Natural killer cell (primary cell): ENCODE results near the gene PDLIM1. TPM values are rescaled to one million over a fixed set of nuclear protein-coding genes. Genes with fewer than 3 reads are reported as not detected.

ENCODE experiments used
- ATAC-seq, 3 donors: fragments of 150-1000 bp in 2 of 3; fragments of 200-7000 bp in 1 of 3; cut with Tn5 transposase; 1 replicate in 1 of 3; 2 replicates in 2 of 3; pipeline ENCODE4 v1.10.0; 2021; ENCODE audit warnings: mild to moderate bottlenecking in 2 of 3, moderate library complexity in 2 of 3
- DNase-seq, 2 donors: peaks; one replicate each; pipeline versions ENCODE4 v3.0.0 to v3.0.0-alpha.2; 2013 to 2021; ENCODE audit warnings: mixed read lengths in 1 of 2
- H3K27ac ChIP-seq: one replicate; pipeline ENCODE4 v1.5.1; 2013; ENCODE audit warnings: mild to moderate bottlenecking, low read length
- H3K27me3 ChIP-seq: one replicate; pipeline ENCODE4 v1.6.1; 2013; ENCODE audit warnings: low read length; ENCODE audit not compliant: control insufficient read depth, insufficient read depth
- H3K36me3 ChIP-seq: one replicate; pipeline ENCODE4 v1.6.1; 2013; ENCODE audit warnings: low read length; ENCODE audit not compliant: control insufficient read depth, insufficient read depth
- H3K4me1 ChIP-seq: one replicate; pipeline ENCODE4 v1.6.1; 2013; ENCODE audit warnings: low read length; ENCODE audit not compliant: control insufficient read depth, insufficient read depth
- H3K4me3 ChIP-seq: one replicate; pipeline ENCODE4 v1.5.1; 2013; ENCODE audit warnings: low read length
- H3K9me3 ChIP-seq: one replicate; pipeline ENCODE4 v1.6.1; 2013; ENCODE audit warnings: low read length; ENCODE audit not compliant: control insufficient read depth, insufficient read depth
- H3K27ac Mint-ChIP-seq, 2 donors: one replicate each; pipeline ENCODE4 v1.8.0; 2022; ENCODE audit warnings: mild to moderate bottlenecking in 2 of 2, mixed read lengths in 2 of 2, moderate library complexity in 1 of 2
- H3K27me3 Mint-ChIP-seq, 2 donors: one replicate each; pipeline ENCODE4 v1.8.0; 2022; ENCODE audit warnings: low read depth in 2 of 2, mixed read lengths in 2 of 2
- H3K36me3 Mint-ChIP-seq: one replicate; pipeline ENCODE4 v1.8.0; 2022; ENCODE audit warnings: mixed read lengths
- H3K4me1 Mint-ChIP-seq, 2 donors: one replicate each; pipeline ENCODE4 v1.8.0; 2022; ENCODE audit warnings: mixed read lengths in 2 of 2
- H3K4me3 Mint-ChIP-seq: one replicate; pipeline ENCODE4 v1.8.0; 2022; ENCODE audit warnings: mild to moderate bottlenecking, moderate library complexity, mixed read lengths
- H3K9me3 Mint-ChIP-seq, 2 donors: one replicate each; pipeline ENCODE4 v1.8.0; 2022; ENCODE audit warnings: mixed read lengths in 2 of 2
- CTCF ChIP-seq: fragments of 200-600 bp; IDR thresholded peaks from one replicate; pipeline ENCODE4 v1.8.0; 2022; ENCODE audit warnings: antibody characterized with exemption
- WGBS: methylation state at CpG from one replicate; pipeline ENCODE4 v1.1.7; 2013; ENCODE audit warnings: missing lambda C conversion rate; ENCODE audit not compliant: insufficient coverage; 5-methylcytosine and 5-hydroxymethylcytosine counted together
- intact Hi-C: fragments of 100-400 bp; cut with micrococcal nuclease; formaldehyde crosslinking; loops from one replicate; pipeline ENCODE4 v1.14.2; 2022
- total RNA-seq, 4 donors: library from RNA; stranded (reverse); fragments of 120-200 nt in 1 of 4; gene quantifications; one replicate each; pipeline versions ENCODE4 v1.2.3 to v1.2.4, GENCODE V29; 2013 to 2022

Gene PDLIM1
- total RNA-seq, 3 donors from 2014 or later (not counting 1 experiment from before 2014, with no cell fraction given), result 7.1 to 25.2 (median 24.5) TPM

DNA sequence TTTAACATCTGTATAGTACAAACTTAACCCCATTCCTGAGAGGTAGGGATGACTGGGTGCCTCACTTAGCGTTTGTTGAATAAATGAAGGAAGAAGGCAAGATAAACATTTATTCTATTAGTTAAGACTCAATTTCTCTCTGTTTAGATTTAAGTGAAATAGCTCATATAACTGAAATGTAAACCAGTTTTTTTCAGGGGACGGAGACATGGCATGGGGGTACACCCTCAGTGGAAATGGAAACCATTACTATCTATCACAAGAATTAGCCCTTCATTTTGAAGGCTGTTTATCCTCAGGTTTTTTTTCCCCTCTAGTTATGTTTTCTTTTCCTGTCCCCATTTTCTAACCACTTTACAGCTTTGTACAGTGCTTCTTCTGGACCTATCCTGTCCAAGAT lies 35.6 kb upstream of the PDLIM1 start:
- Mint-ChIP-seq H3K27me3 (peaks cover 0 to 1% of the 10 kb centered on the region in 2 donors), H3K36me3 (no peaks in the 10 kb centered on the region), H3K27ac (no peak overlapping the region), H3K4me3 (no peak overlapping the region), H3K4me1 (no peaks in the 10 kb centered on the region), H3K9me3 (no peaks in the 10 kb centered on the region)
- Histone ChIP-seq H3K9me3 (no peaks in the 10 kb centered on the region), H3K36me3 (no peaks in the 10 kb centered on the region), H3K4me3 (no peak overlapping the region), H3K27ac (no peak overlapping the region), H3K27me3 (no peaks in the 10 kb centered on the region), H3K4me1 (no peaks in the 10 kb centered on the region)
- TF ChIP-seq CTCF, result no peak
- intact Hi-C loops, result no loop called here
- 89% methylated on average over 1 of the region's 2 CpGs for WGBS
- no peak for ATAC-seq
- DNase-seq, result no peak

DNA sequence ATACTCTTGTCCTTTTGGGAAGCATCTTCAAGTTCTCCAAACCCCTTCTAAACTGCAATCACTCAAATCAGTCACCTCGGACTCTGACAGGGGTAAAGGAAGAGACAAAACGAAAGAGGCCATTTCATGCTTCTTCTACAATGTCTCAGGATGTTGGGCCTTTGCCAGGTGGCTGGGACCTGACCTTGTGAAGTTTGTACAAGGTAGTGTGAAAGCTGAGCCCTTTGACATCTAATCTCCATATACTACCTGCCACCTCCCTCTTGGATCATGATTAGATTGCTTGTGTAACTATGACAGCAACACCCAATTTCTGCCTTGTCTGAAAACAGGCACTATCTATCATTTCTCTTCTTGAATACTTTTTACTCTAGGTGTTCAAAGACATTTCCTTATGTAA lies 35.1 kb upstream of the PDLIM1 start:
- Histone ChIP-seq H3K36me3 (no peaks in the 10 kb centered on the region), H3K9me3 (no peaks in the 10 kb centered on the region)

GRCh38 chr10:95324436-95325268 lies 33.8 kb upstream of the PDLIM1 start:
- H3K36me3 ChIP-seq, result no peaks in the 10 kb centered on the region
- intact Hi-C loops, result no loop called here
- H3K27ac ChIP-seq, result no peak overlapping the region
- no peak overlapping the region for H3K4me3 ChIP-seq
- Mint-ChIP-seq H3K4me3 (no peak overlapping the region), H3K27me3 (peaks cover 0 to 3% of the 10 kb centered on the region in 2 donors), H3K4me1 (no peaks in the 10 kb centered on the region), H3K27ac (no peak overlapping the region), H3K36me3 (no peaks in the 10 kb centered on the region), H3K9me3 (no peaks in the 10 kb centered on the region)
- no peak for ATAC-seq
- WGBS, result 93% methylated on average over 10 of the region's 11 CpGs
- no peaks in the 10 kb centered on the region for H3K9me3 ChIP-seq
- no peak for TF ChIP-seq CTCF
- no peaks in the 10 kb centered on the region for H3K4me1 ChIP-seq
- DNase-seq, result no peak
- no peaks in the 10 kb centered on the region for H3K27me3 ChIP-seq

More for the DNA sequence above, 35.1 kb upstream of the PDLIM1 start:
- H3K27me3 ChIP-seq, result no peaks in the 10 kb centered on the region
- H3K4me3 ChIP-seq, result no peak overlapping the region
- Mint-ChIP-seq H3K4me1 (no peaks in the 10 kb centered on the region), H3K27me3 (peaks cover 0 to 3% of the 10 kb centered on the region in 2 donors), H3K4me3 (no peak overlapping the region), H3K27ac (no peak overlapping the region), H3K9me3 (no peaks in the 10 kb centered on the region), H3K36me3 (no peaks in the 10 kb centered on the region)
- ATAC-seq, result no peak
- TF ChIP-seq CTCF, result no peak
- H3K4me1 ChIP-seq, result no peaks in the 10 kb centered on the region
- no peak for DNase-seq
- intact Hi-C loops, result no loop called here
- H3K27ac ChIP-seq, result no peak overlapping the region
- WGBS, result 74% methylated on average over 2 of the region's 2 CpGs
